GM12873 (cell line): ENCODE measurements around the gene ZNF672.

Experiments used
- TF ChIP-seq, protein P1 (sequence below): IDR thresholded peaks from 2 replicates; pipeline ENCODE4 v1.5.1; 2012; ENCODE audit warnings: low read depth, mild to moderate bottlenecking, moderate library complexity, low read length, control low read depth; ENCODE audit not compliant: insufficient read depth; ENCODE audit errors: missing control alignments

ZNF672 gene

GRCh38 chr1:248841702-248842395 lies 3.8 kb downstream of the ZNF672 start:
- TF ChIP-seq, protein P1, sequence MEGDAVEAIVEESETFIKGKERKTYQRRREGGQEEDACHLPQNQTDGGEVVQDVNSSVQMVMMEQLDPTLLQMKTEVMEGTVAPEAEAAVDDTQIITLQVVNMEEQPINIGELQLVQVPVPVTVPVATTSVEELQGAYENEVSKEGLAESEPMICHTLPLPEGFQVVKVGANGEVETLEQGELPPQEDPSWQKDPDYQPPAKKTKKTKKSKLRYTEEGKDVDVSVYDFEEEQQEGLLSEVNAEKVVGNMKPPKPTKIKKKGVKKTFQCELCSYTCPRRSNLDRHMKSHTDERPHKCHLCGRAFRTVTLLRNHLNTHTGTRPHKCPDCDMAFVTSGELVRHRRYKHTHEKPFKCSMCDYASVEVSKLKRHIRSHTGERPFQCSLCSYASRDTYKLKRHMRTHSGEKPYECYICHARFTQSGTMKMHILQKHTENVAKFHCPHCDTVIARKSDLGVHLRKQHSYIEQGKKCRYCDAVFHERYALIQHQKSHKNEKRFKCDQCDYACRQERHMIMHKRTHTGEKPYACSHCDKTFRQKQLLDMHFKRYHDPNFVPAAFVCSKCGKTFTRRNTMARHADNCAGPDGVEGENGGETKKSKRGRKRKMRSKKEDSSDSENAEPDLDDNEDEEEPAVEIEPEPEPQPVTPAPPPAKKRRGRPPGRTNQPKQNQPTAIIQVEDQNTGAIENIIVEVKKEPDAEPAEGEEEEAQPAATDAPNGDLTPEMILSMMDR: peak; percentile 64

DNA sequence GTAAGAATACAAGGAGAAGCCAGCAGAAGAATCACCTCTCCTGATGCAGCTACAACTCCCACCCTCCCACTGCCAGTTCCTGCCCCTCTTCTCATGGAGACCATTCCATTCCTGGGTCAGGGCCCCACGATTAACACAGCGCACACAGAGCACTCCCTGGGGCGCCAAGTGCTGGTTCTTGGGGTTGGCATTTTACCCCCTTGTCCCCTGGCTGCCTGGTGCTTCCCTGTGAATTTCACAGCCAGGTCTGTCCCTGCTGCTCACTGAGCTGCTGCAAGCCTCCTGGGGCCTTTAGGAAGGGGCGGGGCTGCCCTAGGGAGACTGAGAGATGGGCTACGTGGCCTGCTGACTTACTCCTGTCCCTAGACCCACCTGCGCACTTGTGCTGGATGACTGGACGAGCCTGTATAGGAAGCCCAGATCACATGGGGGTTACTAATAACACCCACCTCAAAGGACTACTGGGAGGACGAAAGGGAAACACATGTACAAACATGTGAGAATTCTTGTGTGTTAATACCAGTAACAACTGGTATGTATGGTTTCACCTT lies 4.8 kb downstream of the ZNF672 start:
- TF ChIP-seq, protein P1: no peak

GRCh38 chr1:248843687-248844086 lies 5.7 kb downstream of the ZNF672 start:
- TF ChIP-seq, protein P1: no peak

DNA sequence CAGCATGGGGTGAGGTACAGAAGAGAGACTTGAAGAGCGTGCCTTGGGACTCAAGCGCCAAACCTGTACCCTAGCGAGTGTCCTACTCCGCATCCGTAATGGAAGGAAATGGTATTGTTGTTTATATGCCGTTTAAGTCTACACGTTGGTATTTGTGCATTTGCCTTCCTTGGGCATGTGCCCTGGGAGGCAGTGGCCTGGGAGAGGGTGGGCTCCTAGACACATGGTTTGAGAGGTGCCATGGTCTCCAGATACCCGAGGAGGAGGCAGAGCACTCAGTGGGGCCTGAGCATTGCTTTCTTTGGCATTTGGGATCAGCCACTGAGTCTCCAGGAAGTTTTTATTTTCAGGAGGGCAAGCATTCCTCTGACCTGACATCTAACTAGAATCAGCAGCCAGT lies 6.5 kb downstream of the ZNF672 start:
- TF ChIP-seq, protein P1: no peak

- TF ChIP-seq, protein P1: no peak
These were observed 9.3 kb downstream of the ZNF672 start for GRCh38 chr1:248847181-248847955.

- TF ChIP-seq, protein P1: no peak
These were observed 10.0 kb downstream of the ZNF672 start for GRCh38 chr1:248847956-248848561.

DNA sequence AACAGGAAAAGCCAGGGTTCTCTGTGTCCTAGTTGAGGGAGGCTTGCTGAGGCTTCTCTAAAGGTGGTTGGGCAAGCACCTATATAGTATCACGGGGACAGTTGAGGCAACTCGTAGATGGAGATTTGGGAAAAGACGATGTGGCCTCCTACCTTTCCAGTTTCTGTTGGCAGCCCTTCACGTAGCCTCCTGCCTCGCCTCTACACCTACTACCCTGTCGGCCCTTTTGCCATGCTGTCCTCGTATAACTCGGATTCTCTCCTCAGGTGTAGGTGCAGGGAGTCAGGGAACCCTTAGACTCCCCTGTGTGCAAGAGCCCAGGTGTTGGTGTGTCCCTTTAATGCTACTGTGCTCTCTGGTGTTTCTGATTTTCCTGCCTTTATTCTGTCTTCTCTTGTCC lies 10.6 kb downstream of the ZNF672 start:
- TF ChIP-seq, protein P1: no peak
